GM21825 (cell line): ENCODE data around the gene GAL3ST3.
A peak's percentile ranks its signal among the peaks of the same experiment; 100 is the strongest.
"Not testable (repeated sequence)": the region's sequence is repeated elsewhere in the genome, so short reads cannot be mapped to it uniquely, and the experiment has no call there.

ENCODE experiments used
- ATAC-seq: cut with Tn5 transposase; IDR thresholded peaks from one replicate; pipeline ENCODE4 v1.9.1; 2021; ENCODE audit warnings: mild to moderate bottlenecking, moderate library complexity; ENCODE audit not compliant: unreplicated experiment

GAL3ST3 gene

DNA sequence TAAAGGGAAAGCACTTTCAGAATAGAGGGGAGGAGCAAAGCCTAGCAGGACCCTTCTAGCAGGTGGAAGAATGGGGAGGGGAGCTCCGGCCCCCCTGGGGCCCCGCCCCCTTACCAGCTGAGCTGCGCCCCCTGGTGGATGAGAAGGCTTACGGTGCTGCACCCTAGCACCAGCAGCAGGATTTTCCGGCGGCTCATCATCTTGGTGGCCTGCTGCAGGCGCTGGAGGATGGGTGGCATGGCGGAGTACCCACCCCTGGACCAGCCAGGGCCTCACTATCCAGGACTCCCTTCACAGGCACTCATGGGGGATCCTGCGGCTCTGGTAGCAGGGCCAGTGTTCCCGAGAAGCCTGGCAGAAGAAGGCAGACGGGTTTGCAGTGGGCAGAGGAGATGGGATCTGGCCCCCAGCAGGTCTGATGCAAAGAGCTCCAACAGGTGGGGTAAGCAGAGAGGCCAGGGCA, 3.8 kb downstream of the GAL3ST3 start:
- ATAC-seq = peak; percentile 46

DNA sequence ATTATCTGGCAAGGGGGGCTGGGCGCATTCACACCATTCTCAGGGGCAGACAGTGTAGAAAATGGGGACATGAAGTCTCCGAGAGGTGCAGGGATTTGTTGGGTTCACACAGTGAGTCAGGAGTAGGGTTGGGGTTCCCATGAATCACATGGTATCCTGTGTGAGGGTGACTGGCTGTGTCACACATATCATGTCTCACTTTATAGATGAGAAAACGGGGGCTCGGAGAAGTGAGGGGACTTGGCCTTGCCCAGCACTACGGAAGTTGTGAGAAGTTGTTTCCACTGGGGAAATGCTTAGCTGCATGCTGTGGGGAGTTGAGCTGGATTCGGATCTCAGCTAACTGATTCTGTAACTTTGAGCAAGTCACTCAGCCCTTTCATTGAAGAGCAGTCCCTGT, 4.2 kb downstream of the GAL3ST3 start:
- ATAC-seq = no peak

DNA sequence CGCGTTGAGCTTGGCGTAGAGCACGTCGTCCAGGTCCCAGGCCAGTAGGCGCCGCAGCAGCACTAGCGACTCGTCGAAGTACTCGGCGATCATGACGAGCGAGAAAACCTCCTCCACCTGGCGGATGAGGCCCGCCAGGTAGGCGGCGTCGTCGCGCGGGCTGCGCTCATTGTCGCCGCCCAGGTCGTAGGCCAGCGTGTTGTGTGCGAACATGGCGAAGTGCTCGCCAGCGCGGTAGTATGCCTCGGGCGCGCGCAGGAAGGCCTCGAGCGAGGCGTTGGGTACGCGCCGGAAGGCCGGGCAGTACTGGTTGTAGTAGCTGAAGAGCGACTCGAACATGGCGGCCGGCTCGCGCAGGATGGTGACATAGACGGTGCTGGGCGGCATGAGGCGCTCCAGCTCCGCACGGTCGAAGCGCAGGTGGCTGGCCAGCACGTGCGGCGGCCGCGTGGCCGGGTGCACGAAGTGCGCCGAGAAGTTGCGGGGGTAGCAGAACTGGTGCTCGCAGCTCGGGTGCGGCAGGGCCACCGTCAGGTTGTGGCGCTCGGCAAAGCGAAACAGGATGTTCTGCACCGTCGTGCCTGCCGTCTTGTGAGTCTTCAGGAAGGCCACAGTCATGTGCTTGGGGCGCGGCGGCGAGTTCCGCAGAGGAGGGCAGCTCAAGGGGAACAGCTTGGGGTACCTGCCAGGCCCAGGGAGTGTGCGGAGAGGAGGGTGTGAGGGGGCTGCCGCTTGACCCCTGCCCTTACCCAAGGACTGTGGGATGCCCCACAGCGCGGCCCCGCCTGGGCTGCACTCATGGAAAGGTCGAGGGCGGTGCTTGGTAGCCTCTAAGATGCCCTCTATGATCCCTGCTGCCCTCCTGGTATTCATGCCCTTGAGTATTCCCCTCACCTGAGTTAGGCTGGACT, 5.7 kb downstream of the GAL3ST3 start:
- ATAC-seq = no peak

DNA sequence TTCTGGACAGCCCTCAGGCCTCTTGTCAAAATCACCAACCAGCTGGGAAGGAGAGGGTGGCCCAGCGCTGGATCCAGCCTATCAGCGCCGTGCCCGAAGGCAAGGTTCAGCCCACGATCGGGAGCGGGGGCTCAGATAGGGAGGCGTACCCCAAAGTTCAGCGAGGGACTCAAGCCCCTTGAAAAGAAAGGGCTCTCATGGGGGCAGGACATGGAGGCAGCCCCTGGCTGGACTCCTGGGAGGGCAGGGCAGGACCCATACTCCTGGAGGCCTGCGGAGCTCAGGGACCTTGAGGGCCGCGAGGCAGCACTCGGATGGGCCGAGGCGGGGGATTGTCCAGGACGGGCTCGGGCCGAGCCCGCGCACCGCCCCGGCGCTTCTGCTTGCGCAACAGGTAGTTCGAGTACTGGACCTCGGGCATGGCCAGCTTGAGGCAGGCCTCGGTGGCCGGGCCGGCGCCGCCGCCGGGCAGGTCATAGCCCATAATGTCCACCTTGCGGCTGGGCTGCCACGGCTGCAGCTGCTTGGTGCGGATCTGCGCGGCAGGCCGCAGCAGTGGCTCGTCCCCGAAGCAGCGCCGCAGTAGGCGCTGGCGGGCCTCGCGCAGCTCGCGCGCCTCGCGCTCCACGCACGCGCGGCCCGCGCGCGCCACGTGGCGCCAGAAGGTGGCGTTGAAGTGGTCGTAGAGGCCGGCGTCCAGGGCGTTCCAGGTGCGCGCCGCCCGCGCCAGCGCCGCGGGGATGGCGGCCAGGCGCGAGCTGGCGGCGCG, 6.5 kb downstream of the GAL3ST3 start:
- ATAC-seq = no peak

DNA sequence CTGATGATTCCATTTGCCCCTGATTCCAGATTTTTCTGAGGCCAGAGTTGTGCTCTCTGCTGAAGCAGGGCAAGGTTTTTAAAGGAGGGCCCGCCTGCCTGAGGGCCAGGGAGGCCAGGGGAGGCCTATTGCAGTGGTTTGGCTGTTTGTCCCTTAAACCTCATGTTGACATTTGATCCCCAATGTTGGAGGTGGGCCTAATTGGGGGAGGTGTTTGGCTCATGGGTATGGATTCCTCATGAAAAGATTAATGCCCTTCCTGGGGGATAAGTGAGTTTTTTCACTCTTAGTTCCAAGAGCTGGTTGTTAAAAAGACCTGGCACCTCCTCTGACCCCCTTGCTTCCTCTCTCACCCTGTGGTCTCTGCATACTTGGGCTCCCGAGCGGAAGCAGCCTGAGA, 9.2 kb downstream of the GAL3ST3 start:
- ATAC-seq = no peak

DNA sequence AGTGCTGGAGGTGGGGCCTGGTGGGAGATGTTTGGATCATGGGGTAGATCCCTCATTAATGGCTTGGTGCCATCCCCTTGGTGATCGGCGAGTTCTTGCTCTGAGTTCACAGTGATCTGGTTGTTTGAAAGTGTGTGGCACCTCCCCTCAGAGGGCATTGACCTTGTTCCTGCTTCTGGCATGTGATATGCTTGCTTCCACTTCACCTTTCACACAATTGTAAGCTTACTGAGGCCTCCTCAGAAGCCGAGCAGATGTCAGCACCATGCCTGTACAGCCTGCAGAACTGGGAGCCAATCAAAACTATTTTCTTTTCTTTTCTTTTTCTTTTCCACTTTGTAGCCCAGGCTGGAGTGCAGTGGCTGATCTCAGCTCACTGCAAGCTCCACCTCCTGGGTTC, 11.6 kb downstream of the GAL3ST3 start:
- no peak for ATAC-seq

DNA sequence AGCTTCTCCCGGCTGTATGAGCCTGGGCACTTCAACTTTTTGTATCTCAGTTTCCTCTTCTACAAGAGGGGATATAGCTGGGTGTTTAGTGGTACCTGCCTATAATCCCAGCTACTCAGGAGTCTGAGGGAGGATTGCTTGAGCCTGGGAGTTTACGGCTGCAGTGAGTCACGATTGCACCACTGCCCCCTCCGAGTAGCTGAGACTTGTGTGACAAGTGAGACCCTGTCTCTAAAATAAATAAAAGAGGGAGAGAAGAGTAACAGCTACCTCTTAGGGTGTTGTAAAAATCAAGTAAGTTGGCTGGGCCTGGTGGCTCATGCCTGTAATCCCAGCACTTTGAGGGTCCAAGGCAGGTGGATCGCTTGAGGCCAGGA, 12.6 kb downstream of the GAL3ST3 start:
- ATAC-seq = no peak

DNA sequence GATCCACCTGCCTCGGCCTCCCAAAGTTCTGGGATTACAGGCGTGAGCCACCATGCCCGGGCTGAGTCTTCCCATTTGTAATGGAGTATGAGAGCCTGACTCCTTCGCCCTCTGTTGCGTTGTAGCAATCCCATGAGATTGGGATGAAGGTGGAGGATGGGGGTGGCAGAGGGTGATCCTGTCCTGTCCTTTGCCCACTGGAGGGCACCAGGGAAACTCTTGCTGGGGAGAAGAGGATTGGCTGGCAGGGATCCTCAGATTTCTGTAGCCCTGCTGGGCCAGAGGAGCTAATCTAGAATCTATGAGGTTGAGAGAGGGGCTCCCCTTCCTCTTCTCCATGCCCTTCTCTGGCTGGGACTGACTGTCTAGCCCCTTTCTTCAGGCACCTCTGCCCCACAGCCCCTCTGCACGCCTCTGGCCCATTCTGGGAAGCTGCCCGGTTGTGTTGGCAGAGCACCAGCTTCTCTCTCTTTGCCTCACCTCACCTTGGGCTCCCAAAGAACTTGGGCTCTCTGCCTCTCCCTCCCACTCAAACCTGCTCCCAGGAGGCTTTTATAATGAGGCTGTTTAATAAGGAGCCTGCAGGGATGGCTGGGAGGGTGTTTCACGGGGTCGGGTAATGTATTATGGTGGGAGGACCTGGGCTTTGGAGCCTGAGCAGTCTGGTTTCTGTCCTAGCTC, 13.2 kb downstream of the GAL3ST3 start:
- no peak for ATAC-seq

DNA sequence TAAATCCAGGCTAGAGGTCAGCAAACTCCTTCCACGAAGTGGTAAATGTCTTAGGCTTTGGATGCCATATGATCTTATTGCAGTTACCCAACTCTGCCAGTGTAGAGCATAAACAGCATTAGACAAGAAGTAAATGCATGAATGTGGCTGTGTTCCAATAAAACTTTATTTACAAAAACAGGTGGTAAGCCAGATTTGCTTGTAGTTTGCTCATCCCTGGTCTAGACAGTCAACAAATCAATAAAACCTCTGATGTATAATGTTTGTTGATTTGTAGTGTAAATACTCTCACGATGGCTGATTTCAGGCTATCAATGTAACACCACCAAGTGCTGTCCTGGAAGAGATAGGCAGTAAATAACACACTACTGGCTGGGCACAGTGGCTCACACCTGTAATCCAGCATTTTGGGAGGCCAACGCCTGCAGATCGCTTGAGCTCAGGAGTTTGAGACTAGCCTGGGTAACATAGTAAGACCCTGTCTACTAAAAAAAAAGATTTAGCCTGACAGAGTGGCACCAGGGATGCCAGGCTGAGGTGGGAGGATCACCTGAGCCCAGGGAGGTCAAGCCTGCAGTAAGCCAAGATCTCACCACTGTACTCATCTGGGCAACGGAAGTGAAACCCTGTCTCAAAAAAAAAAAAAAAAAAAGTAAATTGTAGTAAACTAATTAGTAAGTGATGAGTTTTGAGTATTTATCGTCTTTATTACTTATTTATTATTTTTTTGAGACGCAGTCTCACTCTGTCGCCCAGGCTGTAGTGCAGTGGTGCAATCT, 15.8 kb downstream of the GAL3ST3 start:
- ATAC-seq = no peak

DNA sequence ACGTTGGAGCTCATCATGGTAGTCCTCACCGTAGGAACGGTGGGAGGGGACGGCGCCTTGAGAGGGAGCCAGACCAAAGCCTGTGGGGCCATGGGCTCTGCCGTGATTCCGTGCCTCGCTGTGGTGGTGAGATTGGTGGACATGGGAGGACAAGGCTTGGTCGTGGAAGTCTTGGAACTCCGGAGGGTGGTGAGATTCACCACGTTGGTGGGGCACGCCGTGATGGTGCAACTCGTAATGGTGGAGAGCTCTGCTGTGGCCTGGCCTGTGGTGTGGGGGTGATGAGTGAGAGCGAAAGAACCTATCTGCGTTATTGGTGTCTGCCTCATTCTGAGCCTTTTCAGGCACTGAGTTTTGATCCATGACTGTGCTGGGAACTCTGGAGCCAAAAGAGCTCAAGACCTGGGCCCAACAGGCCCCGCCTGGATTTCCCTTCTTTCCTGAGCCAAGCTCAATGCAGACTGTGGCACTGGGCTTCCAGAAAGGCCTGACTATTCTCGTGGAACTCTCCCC, 22.9 kb downstream of the GAL3ST3 start, which contains the start of gene CATSPER1:
TSS of gene CATSPER1 (minus strand) at position 463 of the 513 bp plus-strand sequence. CDS start at position 363, 100 bp downstream.
- ATAC-seq = no peak

DNA sequence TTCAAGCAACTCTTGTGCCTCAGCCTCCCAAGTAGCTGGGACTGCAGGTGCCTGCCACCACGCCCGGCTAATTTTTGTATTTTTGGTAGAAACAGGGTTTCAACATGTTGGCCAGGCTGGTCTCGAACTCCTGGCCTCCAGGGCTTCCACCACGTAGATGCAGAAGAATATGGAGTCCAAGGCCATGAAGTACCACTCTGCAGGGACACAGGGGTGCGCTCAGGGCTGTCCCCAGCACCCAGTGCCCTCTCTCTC, 25.8 kb downstream of the GAL3ST3 start:
- ATAC-seq = not testable (repeated sequence)

DNA sequence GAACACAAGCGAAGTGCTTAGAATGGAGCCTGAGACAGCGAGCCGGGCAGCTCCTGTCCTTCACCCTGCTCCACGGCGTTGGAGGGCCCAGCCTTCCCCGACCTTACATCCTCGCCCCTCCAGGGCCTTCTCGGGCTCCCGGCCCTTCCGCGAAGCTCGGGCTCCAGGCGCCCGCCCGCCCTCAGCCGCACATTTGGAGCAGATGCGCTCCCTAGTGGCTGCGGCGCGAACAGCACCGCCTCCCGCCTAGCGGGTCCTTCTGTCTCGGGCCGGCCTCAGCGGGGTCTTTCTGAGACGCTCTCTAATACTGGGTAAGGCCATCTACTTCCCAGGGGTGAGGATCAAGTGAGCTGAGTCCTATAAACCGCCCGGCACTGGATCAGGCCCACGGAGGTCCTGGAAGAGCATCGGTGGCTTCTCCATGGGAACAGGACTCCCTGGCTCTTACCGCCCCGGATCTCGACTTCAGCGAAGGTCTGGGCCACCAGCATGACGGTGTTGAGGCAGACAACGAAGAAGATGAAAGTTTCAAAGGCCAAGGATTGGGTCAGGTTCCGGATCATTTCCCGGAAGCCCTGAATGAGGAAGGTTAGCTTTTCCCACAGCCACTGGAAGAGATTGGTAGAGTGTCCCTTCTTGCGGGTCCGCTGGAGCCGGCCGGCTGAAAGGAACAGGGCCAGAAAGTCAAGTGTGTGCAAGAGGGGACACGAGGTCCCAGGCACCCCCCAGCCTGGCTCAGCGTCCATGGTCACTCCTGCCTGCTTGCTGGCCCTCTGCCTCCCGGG, 26.4 kb downstream of the GAL3ST3 start:
- ATAC-seq = no peak

DNA sequence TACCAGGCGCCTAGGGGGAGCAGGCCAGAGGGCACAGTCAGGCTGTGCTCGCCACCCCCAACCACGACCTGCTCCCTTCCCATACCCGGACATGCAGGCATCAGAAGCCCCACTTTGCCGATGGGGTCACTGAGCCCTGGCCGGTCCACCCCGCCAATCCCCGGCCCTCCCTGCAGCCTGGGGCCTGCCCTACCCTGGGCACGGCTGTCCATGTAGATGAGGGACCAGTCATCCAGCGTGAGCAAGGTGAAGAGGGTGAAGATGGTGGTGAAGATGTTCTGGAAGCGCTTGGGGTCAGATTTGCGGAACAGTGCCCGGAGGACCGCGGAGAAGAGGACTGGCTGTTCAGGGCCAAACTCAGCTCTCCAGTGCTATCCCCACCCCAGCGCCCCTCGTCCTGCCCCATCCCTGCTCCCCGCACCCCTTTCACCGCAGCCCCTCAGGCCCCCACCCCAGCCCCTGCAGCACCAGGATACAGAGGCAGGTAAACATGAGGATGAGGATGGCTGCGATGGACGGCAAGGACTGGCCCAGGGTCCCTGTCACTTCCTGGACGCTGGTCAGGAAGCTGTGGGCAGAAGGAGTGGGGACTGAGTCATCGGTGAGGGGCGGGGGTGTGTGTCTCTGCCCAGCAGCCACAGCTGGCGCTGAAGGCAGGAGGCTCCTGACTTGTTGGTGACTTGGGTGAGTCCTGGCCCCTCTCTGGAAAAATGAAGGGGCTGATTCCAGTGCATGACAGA, 28.2 kb downstream of the GAL3ST3 start:
- ATAC-seq = no peak

DNA sequence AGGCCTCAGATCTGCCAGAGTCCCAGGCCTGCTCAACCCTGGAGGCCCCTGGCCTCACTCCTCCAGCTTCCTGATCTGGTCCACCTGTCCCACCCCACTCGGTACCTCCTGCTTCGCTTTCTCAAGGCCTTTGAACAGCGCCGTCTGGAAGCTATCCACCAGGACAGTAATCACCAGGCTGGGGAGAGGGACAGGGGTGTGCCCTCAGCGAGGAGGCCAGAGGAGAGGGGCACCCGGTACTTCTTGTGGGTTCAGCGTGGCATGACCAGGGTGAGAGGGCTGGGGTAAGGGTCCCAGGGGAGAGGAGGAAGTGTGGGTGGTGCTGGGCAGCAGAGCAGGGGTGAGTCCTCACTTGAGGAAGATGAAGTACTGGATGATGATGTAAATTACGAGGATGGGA, 28.7 kb downstream of the GAL3ST3 start:
- no peak for ATAC-seq

DNA sequence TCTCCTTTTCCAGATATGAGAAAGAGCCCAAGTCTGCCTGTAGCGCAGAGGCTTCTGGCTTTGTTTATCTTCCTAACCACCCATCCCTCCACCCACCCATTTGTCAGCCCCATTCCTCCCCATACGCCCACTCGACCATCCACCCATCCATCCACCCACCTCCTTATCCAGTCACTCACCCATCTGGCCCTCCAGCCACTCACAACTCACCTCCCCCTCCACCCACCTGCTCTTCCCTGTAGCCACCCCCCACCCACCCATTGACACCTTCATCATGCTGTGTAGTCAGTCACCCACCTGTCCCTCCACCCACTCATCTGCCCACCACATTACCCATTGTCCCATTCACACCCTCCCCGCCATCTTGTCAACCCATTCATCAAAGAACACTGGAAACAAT, 31.6 kb downstream of the GAL3ST3 start:
- ATAC-seq = no peak

DNA sequence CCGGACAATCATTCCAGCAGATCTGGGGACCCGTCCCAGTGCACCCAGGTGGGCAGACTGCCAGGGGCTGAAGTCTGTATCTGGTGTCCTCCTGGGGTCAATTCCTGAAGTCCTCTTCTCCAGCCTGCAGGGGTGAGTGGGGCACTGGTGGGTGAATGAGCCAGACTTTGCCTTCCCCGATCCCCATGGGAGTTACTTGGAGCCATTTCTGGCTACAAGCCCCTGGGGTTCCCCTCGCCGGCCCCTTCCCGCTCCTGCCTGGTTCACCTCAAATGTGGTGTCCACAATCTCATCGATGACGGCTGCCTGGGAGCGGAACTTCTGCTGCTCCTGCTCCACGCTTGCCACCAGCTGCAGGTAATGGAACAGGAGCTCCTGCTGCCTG, 32.2 kb downstream of the GAL3ST3 start:
- ATAC-seq = no peak

DNA sequence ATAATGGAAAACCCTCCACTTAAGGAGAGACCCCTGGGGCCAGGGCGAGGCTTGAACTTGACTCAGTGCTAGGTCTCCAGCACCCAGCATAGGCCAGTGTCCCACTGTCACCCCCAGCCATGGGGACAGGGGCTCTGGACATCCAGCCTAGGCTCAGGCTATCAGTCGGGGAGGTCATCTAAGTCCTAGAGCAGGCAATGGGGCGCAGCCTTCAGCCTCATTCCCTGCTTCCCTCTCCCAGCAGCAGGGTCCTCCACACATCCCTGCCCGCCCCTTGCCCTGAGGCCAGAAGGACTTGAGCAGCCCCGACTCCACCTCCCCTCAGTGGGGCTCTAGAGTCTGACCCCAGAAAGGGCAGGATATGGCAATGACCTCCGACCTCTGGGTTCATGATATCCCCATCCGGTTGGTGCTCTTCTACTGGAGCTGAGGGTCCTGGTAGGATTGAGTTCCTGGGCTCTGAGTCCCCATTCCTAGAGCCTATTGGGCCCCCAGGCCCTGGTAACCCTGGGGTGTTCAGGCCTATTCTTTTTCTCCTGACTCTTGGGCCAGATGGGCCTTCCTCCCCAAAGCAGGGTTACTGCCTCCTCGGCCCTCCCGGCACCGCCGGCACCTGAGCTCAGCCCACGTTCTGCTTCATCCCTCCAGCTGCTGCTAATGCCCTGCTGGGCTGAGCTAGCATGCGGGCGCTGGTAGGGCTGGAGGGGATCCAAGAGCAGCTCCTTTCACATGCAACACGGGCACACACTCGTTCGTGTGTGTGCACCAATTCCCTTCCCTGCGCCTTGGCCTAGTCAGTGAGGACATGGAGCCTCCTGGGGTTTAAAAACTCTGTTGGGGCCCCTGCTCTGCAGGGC, 32.8 kb downstream of the GAL3ST3 start:
- ATAC-seq = no peak

DNA sequence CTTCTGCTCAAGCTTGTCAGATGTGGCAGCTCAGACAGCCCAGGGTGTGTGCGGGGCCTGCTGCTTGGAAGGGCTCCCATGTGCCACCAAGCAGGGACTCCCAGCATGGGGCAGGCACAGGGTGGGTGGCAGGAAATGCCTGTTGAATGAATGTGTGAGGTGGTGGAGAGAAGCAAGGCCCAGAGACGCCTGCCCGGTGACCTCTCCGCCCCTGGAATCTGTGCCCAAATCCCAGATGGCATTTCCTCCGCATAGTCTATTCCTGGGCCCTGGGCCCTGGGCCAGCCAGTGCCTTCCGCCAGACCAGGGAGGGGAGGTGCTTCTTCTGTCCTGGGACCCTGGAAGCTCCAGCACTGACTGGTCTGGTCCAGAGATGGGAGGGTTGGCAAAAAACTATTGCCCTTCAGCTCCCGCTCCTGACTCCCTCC, 33.5 kb downstream of the GAL3ST3 start:
- no peak for ATAC-seq
